ENCODE results near the gene SLC7A10. TPM values are rescaled to one million over a fixed set of nuclear protein-coding genes. Genes with fewer than 3 reads are reported as not detected.

Gene SLC7A10
- total RNA-seq, 1 experiment from 2014 or later: not detected

DNA sequence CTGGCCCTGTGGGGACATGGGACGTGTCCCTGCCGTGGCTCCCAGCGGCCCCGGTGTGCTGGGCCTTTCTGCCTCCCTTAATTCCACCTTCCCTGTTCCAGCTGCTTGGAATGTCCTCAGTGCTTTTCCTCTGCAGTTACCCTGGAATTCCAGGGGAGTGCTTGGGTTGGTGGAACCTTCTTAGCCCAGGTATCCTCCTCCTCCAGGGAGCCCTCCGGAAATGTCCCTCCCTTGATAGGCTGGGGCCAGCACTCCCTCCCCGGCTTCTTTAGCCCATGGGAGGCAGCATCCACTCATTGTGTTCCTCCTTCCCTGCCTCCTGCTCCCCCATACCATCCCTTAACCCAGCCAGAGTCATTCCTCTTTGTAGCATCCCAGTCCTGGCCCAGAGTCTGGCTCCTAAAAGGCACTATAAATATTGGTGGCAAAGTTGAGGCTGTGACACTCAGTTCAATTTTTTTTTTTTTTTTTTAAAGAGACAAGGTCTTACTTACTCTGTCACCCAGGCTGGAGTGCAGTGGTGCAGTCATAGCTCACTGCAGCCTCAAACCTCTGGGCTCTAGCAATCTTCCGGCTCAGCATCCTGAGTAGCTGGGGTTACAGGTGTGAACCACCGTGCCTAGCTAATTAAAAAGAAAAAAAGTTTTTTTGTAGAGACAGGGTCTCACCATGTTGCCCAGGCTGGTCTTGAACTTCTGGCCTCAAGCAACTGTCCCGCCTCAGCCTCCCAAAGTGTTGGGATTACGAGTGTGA, 13.7 kb upstream of the SLC7A10 start:
- peaks cover 50% of the 10 kb centered on the region for H3K27me3 Mint-ChIP-seq (ENCODE audit: unreplicated experiment)
- no peak for DNase-seq
- H3K4me3 Mint-ChIP-seq (ENCODE audit: low read depth, unreplicated experiment): no peak overlapping the region
- H3K4me1 Mint-ChIP-seq (ENCODE audit: low read depth, unreplicated experiment): no peaks in the 10 kb centered on the region
- H3K27ac Mint-ChIP-seq (ENCODE audit: unreplicated experiment): no peak overlapping the region
- intact Hi-C loops (cut with micrococcal nuclease; ENCODE audit: unreplicated experiment): loop anchor here (5.0 kb wide), 1 partner anchor 63 kb away; the partner anchor contains the start of gene CEBPA
- BruUV-seq (replicated peaks): no TSS peak
- H3K9me3 Mint-ChIP-seq (ENCODE audit: low read depth, unreplicated experiment): no peaks in the 10 kb centered on the region
- CTCF ChIA-PET: interaction anchor here (0.6 to 1.3 kb wide), 2 partner anchors 10 to 302 kb away, joined by 3 to 7 read pairs; no protein-coding TSS in a partner anchor
- H3K36me3 Mint-ChIP-seq (ENCODE audit: insufficient read depth, unreplicated experiment): no peaks in the 10 kb centered on the region
- TF ChIP-seq, protein P1, sequence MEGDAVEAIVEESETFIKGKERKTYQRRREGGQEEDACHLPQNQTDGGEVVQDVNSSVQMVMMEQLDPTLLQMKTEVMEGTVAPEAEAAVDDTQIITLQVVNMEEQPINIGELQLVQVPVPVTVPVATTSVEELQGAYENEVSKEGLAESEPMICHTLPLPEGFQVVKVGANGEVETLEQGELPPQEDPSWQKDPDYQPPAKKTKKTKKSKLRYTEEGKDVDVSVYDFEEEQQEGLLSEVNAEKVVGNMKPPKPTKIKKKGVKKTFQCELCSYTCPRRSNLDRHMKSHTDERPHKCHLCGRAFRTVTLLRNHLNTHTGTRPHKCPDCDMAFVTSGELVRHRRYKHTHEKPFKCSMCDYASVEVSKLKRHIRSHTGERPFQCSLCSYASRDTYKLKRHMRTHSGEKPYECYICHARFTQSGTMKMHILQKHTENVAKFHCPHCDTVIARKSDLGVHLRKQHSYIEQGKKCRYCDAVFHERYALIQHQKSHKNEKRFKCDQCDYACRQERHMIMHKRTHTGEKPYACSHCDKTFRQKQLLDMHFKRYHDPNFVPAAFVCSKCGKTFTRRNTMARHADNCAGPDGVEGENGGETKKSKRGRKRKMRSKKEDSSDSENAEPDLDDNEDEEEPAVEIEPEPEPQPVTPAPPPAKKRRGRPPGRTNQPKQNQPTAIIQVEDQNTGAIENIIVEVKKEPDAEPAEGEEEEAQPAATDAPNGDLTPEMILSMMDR (IDR thresholded peaks at IDR 0.05; ENCODE audit: unreplicated experiment): no peak

DNA sequence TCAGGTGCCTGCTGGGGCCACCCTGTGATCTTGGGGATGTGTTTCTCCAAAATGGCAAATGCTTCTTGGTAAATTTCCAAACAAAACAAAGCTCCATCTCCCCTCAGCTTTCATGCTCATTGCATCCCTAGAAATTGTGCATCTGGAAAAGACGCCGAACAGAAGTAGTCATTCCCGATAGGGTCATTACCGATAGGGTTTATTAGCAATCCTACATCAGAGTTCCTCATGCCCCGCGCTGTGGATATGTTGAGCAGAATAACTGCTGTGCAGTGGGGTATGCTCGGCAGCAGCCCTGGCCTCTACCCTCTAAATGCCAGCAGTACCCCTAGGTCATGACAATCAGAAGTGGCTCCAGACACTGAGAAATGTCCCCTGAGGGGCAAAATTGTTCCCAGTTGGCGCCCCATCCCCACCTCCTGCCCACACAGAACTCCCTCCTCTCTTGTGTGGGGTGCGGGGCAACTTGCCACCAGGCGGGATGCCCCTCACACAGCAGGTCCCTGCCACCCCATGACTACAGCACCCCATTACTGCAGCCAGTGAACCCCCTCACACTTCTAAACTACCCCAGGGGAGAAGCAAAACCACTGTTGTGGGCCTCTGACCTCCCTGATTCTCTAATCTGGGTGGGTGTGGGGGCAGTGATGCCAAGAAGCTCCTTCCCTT, 13.0 kb upstream of the SLC7A10 start:
- H3K27ac Mint-ChIP-seq (ENCODE audit: unreplicated experiment): no peak overlapping the region
- H3K36me3 Mint-ChIP-seq (ENCODE audit: insufficient read depth, unreplicated experiment): no peaks in the 10 kb centered on the region
- H3K4me3 Mint-ChIP-seq (ENCODE audit: low read depth, unreplicated experiment): no peak overlapping the region
- CTCF ChIA-PET: interaction anchor here (0.7 kb wide), 1 partner anchor 64 kb away, joined by 3 read pairs; the partner anchor contains the start of gene CEBPA
- DNase-seq: no peak
- intact Hi-C loops (cut with micrococcal nuclease; ENCODE audit: unreplicated experiment): loop anchor here (5.0 kb wide), 1 partner anchor 64 kb away; the partner anchor contains the start of gene CEBPA
- no peaks in the 10 kb centered on the region for H3K9me3 Mint-ChIP-seq (ENCODE audit: low read depth, unreplicated experiment)
- no peaks in the 10 kb centered on the region for H3K4me1 Mint-ChIP-seq (ENCODE audit: low read depth, unreplicated experiment)
- peaks cover 43% of the 10 kb centered on the region for H3K27me3 Mint-ChIP-seq (ENCODE audit: unreplicated experiment)
- TF ChIP-seq, protein P1 (IDR thresholded peaks at IDR 0.05; ENCODE audit: unreplicated experiment): no peak
- no TSS peak for BruUV-seq (replicated peaks)

DNA sequence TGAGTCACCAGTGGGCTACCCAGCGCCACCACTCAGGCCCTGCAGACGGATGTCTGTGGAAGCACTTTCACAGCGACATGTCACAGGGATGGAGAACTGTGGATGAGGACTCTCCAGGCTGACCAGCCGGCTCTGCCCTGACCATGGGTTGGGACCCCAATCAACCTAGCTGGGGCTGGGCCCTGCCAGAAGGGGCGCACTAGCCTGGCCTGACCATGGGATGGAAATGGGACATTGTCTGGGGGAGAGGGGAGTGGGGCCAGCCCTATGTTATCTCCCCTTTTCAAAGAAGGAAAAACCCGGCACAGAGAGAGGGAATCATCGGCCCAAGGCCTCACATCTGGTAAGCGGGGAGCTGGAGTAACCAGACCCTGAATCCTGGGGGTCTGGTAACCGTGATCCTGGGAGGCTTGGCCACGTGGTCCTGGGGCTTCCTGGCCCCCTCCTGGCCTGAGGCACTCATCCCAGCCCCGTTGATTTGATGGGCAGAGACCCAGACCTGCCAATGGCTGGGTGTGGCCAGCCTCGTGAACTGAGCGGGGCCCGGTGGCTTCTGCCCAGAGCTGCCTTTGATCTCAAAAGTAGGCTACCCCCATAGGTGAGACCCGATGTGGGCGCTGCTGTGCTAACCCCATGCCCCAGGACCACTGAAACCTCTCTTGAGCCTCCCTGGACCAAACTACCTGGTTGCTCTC, 11.2 kb upstream of the SLC7A10 start:
- Mint-ChIP-seq H3K9me3 (ENCODE audit: low read depth, unreplicated experiment) (no peaks in the 10 kb centered on the region), H3K36me3 (ENCODE audit: insufficient read depth, unreplicated experiment) (no peaks in the 10 kb centered on the region), H3K27ac (ENCODE audit: unreplicated experiment) (no peak overlapping the region), H3K4me3 (ENCODE audit: low read depth, unreplicated experiment) (no peak overlapping the region), H3K27me3 (ENCODE audit: unreplicated experiment) (peaks cover 28% of the 10 kb centered on the region), H3K4me1 (ENCODE audit: low read depth, unreplicated experiment) (no peaks in the 10 kb centered on the region)
- BruUV-seq (replicated peaks): no TSS peak
- intact Hi-C loops (cut with micrococcal nuclease; ENCODE audit: unreplicated experiment): loop anchor here (5.0 kb wide), 1 partner anchor 65 kb away; the partner anchor contains the start of gene CEBPA
- CTCF ChIA-PET: interaction anchor here (0.7 kb wide), 1 partner anchor 53 kb away, joined by 3 read pairs; no protein-coding TSS in a partner anchor
- TF ChIP-seq, protein P1 (IDR thresholded peaks at IDR 0.05; ENCODE audit: unreplicated experiment): no peak
- DNase-seq: no peak

DNA sequence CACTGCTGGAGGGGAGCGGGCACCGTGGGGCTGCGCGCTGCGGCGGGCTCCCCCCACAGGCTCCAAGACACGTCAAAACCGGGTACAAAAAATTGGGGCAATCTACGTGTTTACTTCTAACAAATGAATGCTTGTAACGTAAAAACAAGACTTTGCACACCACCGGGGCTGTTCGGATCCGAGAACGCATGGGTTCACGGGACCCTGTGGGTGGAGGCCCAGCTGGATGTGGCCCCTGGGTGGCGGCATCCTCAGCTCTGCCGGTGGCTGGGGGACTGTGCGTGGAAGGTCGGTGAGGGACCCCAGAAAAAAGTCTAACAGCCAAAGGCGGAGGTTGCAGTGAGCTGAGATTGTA, 10.3 kb upstream of the SLC7A10 start:
- Mint-ChIP-seq H3K4me1 (ENCODE audit: low read depth, unreplicated experiment) (no peaks in the 10 kb centered on the region), H3K9me3 (ENCODE audit: low read depth, unreplicated experiment) (no peaks in the 10 kb centered on the region), H3K27me3 (ENCODE audit: unreplicated experiment) (peaks cover 33% of the 10 kb centered on the region), H3K4me3 (ENCODE audit: low read depth, unreplicated experiment) (no peak overlapping the region), H3K36me3 (ENCODE audit: insufficient read depth, unreplicated experiment) (no peaks in the 10 kb centered on the region), H3K27ac (ENCODE audit: unreplicated experiment) (no peak overlapping the region)
- intact Hi-C loops (cut with micrococcal nuclease; ENCODE audit: unreplicated experiment): loop anchor here (1.0 to 5.0 kb wide), 4 partner anchors 66 to 171 kb away; partner anchors contain the start of gene CEBPA
- TF ChIP-seq, protein P1 (IDR thresholded peaks at IDR 0.05; ENCODE audit: unreplicated experiment): no peak
- no peak for DNase-seq
- BruUV-seq (replicated peaks): no TSS peak
- CTCF ChIA-PET: interaction anchor here (0.7 to 1.6 kb wide), 8 partner anchors 10 to 523 kb away, joined by 3 to 12 read pairs (median 5); no protein-coding TSS in a partner anchor

All from Calu3 (cell line).